A549 (cell line): Measurements from ENCODE around the gene CACNA1C. TPM values are rescaled to one million over a fixed set of nuclear protein-coding genes. Genes with fewer than 3 reads are reported as not detected.

Experiments used
- ATAC-seq, 2 experiments: fragments of 200-7000 bp in 1 of 2; fragments of >200 bp in 1 of 2; cut with Nextera tagmentation in 1 of 2; cut with Tn5 transposase in 1 of 2; 3 replicates each; pipeline versions ENCODE4 v1.8.0 to v1.9.1; 2018 to 2020; ENCODE audit warnings: mild to moderate bottlenecking in 1 of 2, moderate library complexity in 1 of 2
- CTCF ChIA-PET: fragments of 300-600 bp; sonication (Branson Sonifier 250); formaldehyde crosslinking; extraction: SDS; loops from one replicate; lab custom pipeline; 2021; ENCODE audit warnings: antibody characterized with exemption, inconsistent platforms; lab: Yijun Ruan, JAX
- POLR2A ChIA-PET: fragments of 350-600 bp; formaldehyde crosslinking; extraction: SDS; loops from one replicate; lab custom pipeline; 2021; ENCODE audit warnings: antibody characterized with exemption, inconsistent platforms; lab: Yijun Ruan, JAX
- DNase-seq, 2 experiments: peaks; one replicate each; pipeline versions ENCODE4 v3.0.0 to v3.0.0-alpha.2; 2011 to 2016; ENCODE audit warnings: low read depth in 1 of 2, low spot score in 1 of 2
- FAIRE-seq: peaks from 2 replicates; lab custom pipeline; 2011; peaks lifted over from hg19 to GRCh38; lab: Jason Lieb, UNC
- H3K27ac ChIP-seq, 2 experiments: fragments of >200 bp; sonication (Bioruptor Twin); formaldehyde crosslinking; 3 replicates each; pipeline ENCODE4 v1.5.1; 2016 to 2017
- H3K4me1 ChIP-seq: fragments of >200 bp; sonication (Bioruptor Twin); formaldehyde crosslinking; 3 replicates; pipeline ENCODE4 v1.6.1; 2016
- H3K4me2 ChIP-seq: fragments of >200 bp; sonication (Bioruptor Twin); formaldehyde crosslinking; 3 replicates; pipeline ENCODE4 v1.6.1; 2016
- H3K4me3 ChIP-seq: fragments of >200 bp; sonication (Bioruptor Twin); formaldehyde crosslinking; 3 replicates; pipeline ENCODE4 v1.5.1; 2016
- H3K9me3 ChIP-seq: fragments of >200 bp; sonication (Bioruptor Twin); formaldehyde crosslinking; 3 replicates; pipeline ENCODE4 v1.6.1; 2016
- ATOH8 ChIP-seq: fragments of 250-450 bp; sonication (Bioruptor Pico); IDR thresholded peaks from 2 replicates; pipeline ENCODE4 v1.5.0; 2020; ENCODE audit warnings: low read depth, mild to moderate bottlenecking, moderate library complexity
- BHLHE40 ChIP-seq: IDR thresholded peaks from 2 replicates; pipeline ENCODE4 v1.6.1; 2012; ENCODE audit warnings: low read depth, low read length, inconsistent platforms
- E2F6 ChIP-seq: IDR thresholded peaks from 2 replicates; pipeline ENCODE4 v1.6.1; 2012; ENCODE audit warnings: low read depth, borderline replicate concordance
- FOSL2 ChIP-seq, 2 experiments: fragments of 450-650 bp in 1 of 2; fragments of >200 bp in 1 of 2; sonication (Bioruptor Twin) in 1 of 2; formaldehyde crosslinking; IDR thresholded peaks; 2 replicates each; pipeline versions ENCODE4 v1.5.0 to v1.6.1; 2016 to 2020; ENCODE audit warnings: mild to moderate bottlenecking in 1 of 2, moderate library complexity in 1 of 2
- GATA3 ChIP-seq: IDR thresholded peaks from 2 replicates; pipeline ENCODE4 v1.6.1; 2012; ENCODE audit warnings: borderline replicate concordance
- HES2 ChIP-seq: fragments of >200 bp; sonication (Bioruptor Twin); formaldehyde crosslinking; IDR thresholded peaks from 2 replicates; pipeline ENCODE4 v1.6.1; 2016
- HEYL ChIP-seq: fragments of 250-450 bp; sonication (Bioruptor Pico); IDR thresholded peaks from 2 replicates; pipeline ENCODE4 v1.8.0; 2021; ENCODE audit warnings: mild to moderate bottlenecking, moderate library complexity
- JUNB ChIP-seq: fragments of >200 bp; sonication (Bioruptor Twin); formaldehyde crosslinking; IDR thresholded peaks from 2 replicates; pipeline ENCODE4 v1.6.1; 2016
- KDM5A ChIP-seq: fragments of 200-600 bp; sonication (generic); IDR thresholded peaks from 2 replicates; pipeline ENCODE4 v1.6.1; 2016; ENCODE audit warnings: antibody characterized with exemption, mild to moderate bottlenecking
- MAFK ChIP-seq: fragments of 450-650 bp; IDR thresholded peaks from 2 replicates; pipeline ENCODE4 v1.6.1; 2014; ENCODE audit not compliant: partially characterized antibody
- MAZ ChIP-seq: fragments of 150-350 bp; IDR thresholded peaks from 2 replicates; pipeline ENCODE4 v1.6.1; 2014; ENCODE audit warnings: antibody characterized with exemption, low read depth, low read length, borderline replicate concordance
- MYC ChIP-seq: IDR thresholded peaks from 2 replicates; pipeline ENCODE4 v1.6.1; 2012; ENCODE audit warnings: mild to moderate bottlenecking, inconsistent platforms, low read length, improper control_type of control experiment, borderline replicate concordance
- NPAS2 ChIP-seq: fragments of 250-450 bp; sonication (Bioruptor Pico); IDR thresholded peaks from 2 replicates; pipeline ENCODE4 v1.8.0; 2022; ENCODE audit warnings: mild to moderate bottlenecking, moderate library complexity, borderline replicate concordance
- NR3C1 ChIP-seq: fragments of >200 bp; sonication (Bioruptor Twin); formaldehyde crosslinking; IDR thresholded peaks from 3 replicates; pipeline ENCODE4 v1.6.1; 2017
- PHF8 ChIP-seq: fragments of 200-600 bp; sonication (generic); IDR thresholded peaks from 2 replicates; pipeline ENCODE4 v1.6.1; 2016; ENCODE audit warnings: low read depth, mild to moderate bottlenecking, antibody characterized with exemption, moderate library complexity, borderline replicate concordance
- POLR2AphosphoS2 ChIP-seq: conservative IDR thresholded peaks from 2 replicates; pipeline ENCODE4 v1.6.1; 2012; ENCODE audit warnings: low read length, improper control_type of control experiment, inconsistent platforms
- SREBF2 ChIP-seq: fragments of 450-650 bp; IDR thresholded peaks from 2 replicates; pipeline ENCODE4 v1.6.1; 2014; ENCODE audit warnings: mild to moderate bottlenecking, moderate library complexity
- TFCP2L1 ChIP-seq: fragments of 250-450 bp; sonication (Bioruptor Pico); IDR thresholded peaks from 2 replicates; pipeline ENCODE4 v1.5.0; 2021; ENCODE audit warnings: mild to moderate bottlenecking
- TP53 ChIP-seq: fragments of 250-450 bp; sonication (Bioruptor Pico); IDR thresholded peaks from 2 replicates; pipeline ENCODE4 v1.5.0; 2021; ENCODE audit warnings: mild to moderate bottlenecking, moderate library complexity
- ZSCAN20 ChIP-seq: fragments of 250-450 bp; sonication (Bioruptor Pico); IDR thresholded peaks from 2 replicates; pipeline ENCODE4 v1.8.0; 2022; ENCODE audit warnings: mild to moderate bottlenecking, moderate library complexity
- WGBS: methylation state at CpG from one replicate; pipeline ENCODE4 v1.1.6; 2017; ENCODE audit errors: missing lambda C conversion rate; 5-methylcytosine and 5-hydroxymethylcytosine counted together
- polyA plus RNA-seq, 4 experiments: library from polyadenylated mRNA; depleted of rRNA in 3 of 4; stranded (reverse); fragments of >200 nt; fragmentation: RNase III in 1 of 4; extraction: RNeasy Plus Mini Kit Qiagen cat#74134 plus additional on column Dnase treatment in 1 of 4; gene quantifications; 2 replicates in 3 of 4; 3 replicates in 1 of 4; pipeline ENCODE4 v1.2.3, GENCODE V29; 2011 to 2017
- TF ChIP-seq, protein P1 (sequence below): fragments of 250-450 bp; sonication (Bioruptor Pico); IDR thresholded peaks from 2 replicates; pipeline ENCODE4 v1.5.0; 2021; ENCODE audit warnings: mild to moderate bottlenecking, moderate library complexity, borderline replicate concordance
- TF ChIP-seq, protein P2 (sequence below): fragments of >200 bp; sonication (Bioruptor Twin); formaldehyde crosslinking; IDR thresholded peaks from 3 replicates; pipeline ENCODE4 v1.6.1; 2016
- TF ChIP-seq, protein P3 (sequence below): fragments of >200 bp; sonication (Bioruptor Twin); formaldehyde crosslinking; IDR thresholded peaks from 3 replicates; pipeline ENCODE4 v1.5.1; 2016
- TF ChIP-seq, protein P4 (sequence below): fragments of 150-350 bp; IDR thresholded peaks from 2 replicates; pipeline ENCODE4 v1.6.1; 2014; ENCODE audit warnings: low read depth, mild to moderate bottlenecking, low read length

Gene CACNA1C
- polyA plus RNA-seq, 2 of the 4 experiments (the other 2 are of a cell fraction): not detected

GRCh38 chr12:2211119-2211518 is 158.3 kb downstream of the CACNA1C start:
- WGBS: 4% methylated on average over 3 of the region's 3 CpGs
- Histone ChIP-seq H3K9me3 (no peaks in the 10 kb centered on the region), H3K27ac (no peak overlapping the region), H3K4me1 (no peaks in the 10 kb centered on the region), H3K4me3 (no peak overlapping the region), H3K4me2 (no peak overlapping the region)
- ChIA-PET POLR2A (no interaction called here), CTCF (interaction anchor here (1.4 to 3.7 kb wide), 2 partner anchors 9 to 13 kb away, joined by 3 to 15 read pairs; no protein-coding TSS in a partner anchor)
- TF ChIP-seq HEYL (CRISPR knock-in tag) (no peak), NPAS2 (no peak), MAFK (no peak), JUNB (no peak), TP53 (CRISPR knock-in tag) (no peak), SREBF2 (no peak), POLR2AphosphoS2 (no peak), NR3C1 (no peak), FOSL2 (IDR thresholded peaks at IDR 0.05) (no peak), FOSL2 (CRISPR knock-in tag; IDR thresholded peaks at IDR 0.05) (no peak), TFCP2L1 (CRISPR knock-in tag) (no peak), HES2 (no peak), ATOH8 (CRISPR knock-in tag) (no peak)
- TF ChIP-seq, protein P1, sequence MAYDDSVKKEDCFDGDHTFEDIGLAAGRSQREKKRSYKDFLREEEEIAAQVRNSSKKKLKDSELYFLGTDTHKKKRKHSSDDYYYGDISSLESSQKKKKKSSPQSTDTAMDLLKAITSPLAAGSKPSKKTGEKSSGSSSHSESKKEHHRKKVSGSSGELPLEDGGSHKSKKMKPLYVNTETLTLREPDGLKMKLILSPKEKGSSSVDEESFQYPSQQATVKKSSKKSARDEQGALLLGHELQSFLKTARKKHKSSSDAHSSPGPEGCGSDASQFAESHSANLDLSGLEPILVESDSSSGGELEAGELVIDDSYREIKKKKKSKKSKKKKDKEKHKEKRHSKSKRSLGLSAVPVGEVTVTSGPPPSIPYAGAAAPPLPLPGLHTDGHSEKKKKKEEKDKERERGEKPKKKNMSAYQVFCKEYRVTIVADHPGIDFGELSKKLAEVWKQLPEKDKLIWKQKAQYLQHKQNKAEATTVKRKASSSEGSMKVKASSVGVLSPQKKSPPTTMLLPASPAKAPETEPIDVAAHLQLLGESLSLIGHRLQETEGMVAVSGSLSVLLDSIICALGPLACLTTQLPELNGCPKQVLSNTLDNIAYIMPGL (CRISPR knock-in tag): no peak
- TF ChIP-seq, protein P2, sequence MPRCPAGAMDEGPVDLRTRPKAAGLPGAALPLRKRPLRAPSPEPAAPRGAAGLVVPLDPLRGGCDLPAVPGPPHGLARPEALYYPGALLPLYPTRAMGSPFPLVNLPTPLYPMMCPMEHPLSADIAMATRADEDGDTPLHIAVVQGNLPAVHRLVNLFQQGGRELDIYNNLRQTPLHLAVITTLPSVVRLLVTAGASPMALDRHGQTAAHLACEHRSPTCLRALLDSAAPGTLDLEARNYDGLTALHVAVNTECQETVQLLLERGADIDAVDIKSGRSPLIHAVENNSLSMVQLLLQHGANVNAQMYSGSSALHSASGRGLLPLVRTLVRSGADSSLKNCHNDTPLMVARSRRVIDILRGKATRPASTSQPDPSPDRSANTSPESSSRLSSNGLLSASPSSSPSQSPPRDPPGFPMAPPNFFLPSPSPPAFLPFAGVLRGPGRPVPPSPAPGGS: no peak
- FAIRE-seq (no peak), ATAC-seq (no peak), DNase-seq (no peak)

DNA sequence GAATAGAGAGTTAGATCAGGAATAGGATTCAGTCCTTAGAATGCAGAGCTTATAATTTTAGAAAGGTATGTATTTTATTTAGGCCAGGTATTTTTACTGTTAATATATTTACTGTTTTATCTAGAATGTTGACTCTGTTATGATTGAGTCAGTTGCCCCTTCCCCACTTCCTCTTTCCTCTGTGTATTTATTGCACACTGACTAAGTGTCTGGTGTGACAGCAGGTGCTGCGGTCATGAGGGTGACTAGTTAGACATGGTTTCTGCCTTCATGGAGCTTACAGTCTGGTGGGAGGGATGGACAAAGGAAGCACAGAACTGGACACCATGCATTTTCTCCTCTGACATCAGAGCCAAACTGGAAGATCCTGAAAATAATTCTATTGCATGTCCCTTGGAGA is 159.8 kb downstream of the CACNA1C start:
- no peak for ATAC-seq
- no peak for TF ChIP-seq BHLHE40
- TF ChIP-seq, protein P1 (CRISPR knock-in tag): no peak
- TF ChIP-seq KDM5A: no peak
- no peak for TF ChIP-seq ZSCAN20
- TF ChIP-seq GATA3: no peak
- no peak for TF ChIP-seq MAZ
- no peak for TF ChIP-seq PHF8
- TF ChIP-seq, protein P2: no peak
- TF ChIP-seq MYC: no peak
- TF ChIP-seq FOSL2 (IDR thresholded peaks at IDR 0.05): no peak
- no peak for TF ChIP-seq FOSL2 (CRISPR knock-in tag; IDR thresholded peaks at IDR 0.05)
- TF ChIP-seq, protein P3, sequence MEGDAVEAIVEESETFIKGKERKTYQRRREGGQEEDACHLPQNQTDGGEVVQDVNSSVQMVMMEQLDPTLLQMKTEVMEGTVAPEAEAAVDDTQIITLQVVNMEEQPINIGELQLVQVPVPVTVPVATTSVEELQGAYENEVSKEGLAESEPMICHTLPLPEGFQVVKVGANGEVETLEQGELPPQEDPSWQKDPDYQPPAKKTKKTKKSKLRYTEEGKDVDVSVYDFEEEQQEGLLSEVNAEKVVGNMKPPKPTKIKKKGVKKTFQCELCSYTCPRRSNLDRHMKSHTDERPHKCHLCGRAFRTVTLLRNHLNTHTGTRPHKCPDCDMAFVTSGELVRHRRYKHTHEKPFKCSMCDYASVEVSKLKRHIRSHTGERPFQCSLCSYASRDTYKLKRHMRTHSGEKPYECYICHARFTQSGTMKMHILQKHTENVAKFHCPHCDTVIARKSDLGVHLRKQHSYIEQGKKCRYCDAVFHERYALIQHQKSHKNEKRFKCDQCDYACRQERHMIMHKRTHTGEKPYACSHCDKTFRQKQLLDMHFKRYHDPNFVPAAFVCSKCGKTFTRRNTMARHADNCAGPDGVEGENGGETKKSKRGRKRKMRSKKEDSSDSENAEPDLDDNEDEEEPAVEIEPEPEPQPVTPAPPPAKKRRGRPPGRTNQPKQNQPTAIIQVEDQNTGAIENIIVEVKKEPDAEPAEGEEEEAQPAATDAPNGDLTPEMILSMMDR: no peak
- no peak for TF ChIP-seq JUNB
- TF ChIP-seq, protein P4, sequence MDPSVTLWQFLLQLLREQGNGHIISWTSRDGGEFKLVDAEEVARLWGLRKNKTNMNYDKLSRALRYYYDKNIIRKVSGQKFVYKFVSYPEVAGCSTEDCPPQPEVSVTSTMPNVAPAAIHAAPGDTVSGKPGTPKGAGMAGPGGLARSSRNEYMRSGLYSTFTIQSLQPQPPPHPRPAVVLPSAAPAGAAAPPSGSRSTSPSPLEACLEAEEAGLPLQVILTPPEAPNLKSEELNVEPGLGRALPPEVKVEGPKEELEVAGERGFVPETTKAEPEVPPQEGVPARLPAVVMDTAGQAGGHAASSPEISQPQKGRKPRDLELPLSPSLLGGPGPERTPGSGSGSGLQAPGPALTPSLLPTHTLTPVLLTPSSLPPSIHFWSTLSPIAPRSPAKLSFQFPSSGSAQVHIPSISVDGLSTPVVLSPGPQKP: no peak
- no peak for TF ChIP-seq E2F6
- no peak for TF ChIP-seq POLR2AphosphoS2
- Histone ChIP-seq H3K9me3 (no peaks in the 10 kb centered on the region), H3K4me1 (no peaks in the 10 kb centered on the region), H3K27ac (no peak overlapping the region), H3K4me3 (no peak overlapping the region), H3K4me2 (no peak overlapping the region)
- WGBS: 43% methylated on average over 1 of the region's 1 CpG
- CTCF ChIA-PET: interaction anchor here (3.7 kb wide), 1 partner anchor 11 kb away, joined by 15 read pairs; no protein-coding TSS in a partner anchor
- no peak for FAIRE-seq
- POLR2A ChIA-PET: no interaction called here
- DNase-seq: no peak
